Panc1 (cell line): ENCODE data around the gene PPP1R12A. TPM values are rescaled to one million over a fixed set of nuclear protein-coding genes. Genes with fewer than 3 reads are reported as not detected.
A peak's percentile ranks its signal among the peaks of the same experiment; 100 is the strongest.

Source experiments
- ATAC-seq: fragments of 200-7000 bp; cut with Tn5 transposase; 2 replicates; pipeline ENCODE4 v1.9.1; 2020; ENCODE audit warnings: mild to moderate bottlenecking, moderate library complexity
- BruUV-seq: library from RNA; stranded (reverse); fragments of 400-500 nt; replicated peaks from 2 replicates; lab custom pipeline; 2021; lab: Mats Ljungman, UMichigan
- CTCF ChIA-PET: fragments of 300-600 bp; sonication (Branson Sonifier 250); formaldehyde crosslinking; loops from one replicate; lab custom pipeline; 2022; ENCODE audit warnings: antibody characterized with exemption; lab: Charles Lee
- POLR2A ChIA-PET: fragments of 300-600 bp; sonication (Branson Sonifier 250); formaldehyde crosslinking; loops from one replicate; lab custom pipeline; 2022; ENCODE audit warnings: antibody characterized with exemption; lab: Charles Lee
- DNase-seq: peaks from one replicate; pipeline ENCODE4 v3.0.0-alpha.2; 2010; ENCODE audit warnings: low read depth, low spot score
- H3K27ac ChIP-seq: 2 replicates; pipeline ENCODE4 v1.5.1; 2011; ENCODE audit warnings: mild to moderate bottlenecking, low read length, inconsistent platforms
- H3K27me3 ChIP-seq: fragments of 200-500 bp; sonication (Bioruptor generic); 2 replicates; pipeline ENCODE4 v1.6.0; 2014; ENCODE audit warnings: low read length, inconsistent platforms; ENCODE audit not compliant: control insufficient read depth, insufficient read depth
- H3K36me3 ChIP-seq: fragments of 200-500 bp; sonication (Bioruptor generic); 2 replicates; pipeline ENCODE4 v1.5.1; 2014; ENCODE audit warnings: inconsistent platforms, mild to moderate bottlenecking, low read length, moderate library complexity; ENCODE audit not compliant: control insufficient read depth, insufficient read depth
- H3K4me1 ChIP-seq: 2 replicates; pipeline ENCODE4 v1.5.1; 2011; ENCODE audit warnings: inconsistent platforms, mild to moderate bottlenecking, low read length, moderate library complexity; ENCODE audit not compliant: control insufficient read depth, insufficient read depth
- H3K4me3 ChIP-seq, 2 experiments: 2 replicates each; pipeline ENCODE4 v1.5.1; 2011 to 2012; ENCODE audit warnings: low read depth in 2 of 2, low read length in 2 of 2, mild to moderate bottlenecking in 2 of 2, inconsistent platforms in 1 of 2, moderate library complexity in 1 of 2
- H3K9me3 ChIP-seq: fragments of 200-500 bp; sonication (Bioruptor generic); 2 replicates; pipeline ENCODE4 v1.5.1; 2014; ENCODE audit warnings: low read depth, mild to moderate bottlenecking, inconsistent platforms, low read length, moderate library complexity; ENCODE audit not compliant: control insufficient read depth, insufficient read depth
- POLR2AphosphoS5 ChIP-seq: IDR thresholded peaks from 2 replicates; pipeline ENCODE4 v1.6.1; 2012; ENCODE audit warnings: mild to moderate bottlenecking, low read depth, low read length, moderate library complexity
- SIN3A ChIP-seq: IDR thresholded peaks from 2 replicates; pipeline ENCODE4 v1.6.1; 2012; ENCODE audit warnings: low read depth, mild to moderate bottlenecking, low read length, moderate library complexity, borderline replicate concordance; ENCODE audit not compliant: insufficient read depth
- TCF7L2 ChIP-seq: IDR thresholded peaks from 2 replicates; pipeline ENCODE4 v1.6.1; 2011; ENCODE audit warnings: mild to moderate bottlenecking, low read depth, low read length, inconsistent platforms
- in situ Hi-C: cut with HindIII; loops from 2 replicates; pipeline ENCODE4 v1.10.0; 2016; ENCODE audit warnings: low sequenced_read_pairs, low pct_unique_long_range_greater_than_20kb
- intact Hi-C: fragments of 100-400 bp; cut with micrococcal nuclease; formaldehyde crosslinking; loops from one replicate; pipeline ENCODE4 v1.10.0; 2022; ENCODE audit not compliant: unreplicated experiment
- total RNA-seq: library from RNA; stranded (reverse); gene quantifications from one replicate; pipeline ENCODE4 v1.2.1, GENCODE V29; 2021; ENCODE audit not compliant: unreplicated experiment
- TF ChIP-seq, protein P1 (sequence below), 2 experiments: IDR thresholded peaks; 2 replicates each; pipeline ENCODE4 v1.6.1; 2011 to 2012; ENCODE audit warnings: low read depth in 2 of 2, control low read depth in 1 of 2, low read length in 1 of 2, mild to moderate bottlenecking in 1 of 2, moderate library complexity in 1 of 2; ENCODE audit not compliant: insufficient read depth in 1 of 2
- TF ChIP-seq, protein P2 (sequence below): fragments of 450-650 bp; IDR thresholded peaks from 2 replicates; pipeline ENCODE4 v1.5.1; 2017; ENCODE audit warnings: mild to moderate bottlenecking

PPP1R12A gene
- total RNA-seq, 1 experiment from 2014 or later: 61.6 TPM

DNA sequence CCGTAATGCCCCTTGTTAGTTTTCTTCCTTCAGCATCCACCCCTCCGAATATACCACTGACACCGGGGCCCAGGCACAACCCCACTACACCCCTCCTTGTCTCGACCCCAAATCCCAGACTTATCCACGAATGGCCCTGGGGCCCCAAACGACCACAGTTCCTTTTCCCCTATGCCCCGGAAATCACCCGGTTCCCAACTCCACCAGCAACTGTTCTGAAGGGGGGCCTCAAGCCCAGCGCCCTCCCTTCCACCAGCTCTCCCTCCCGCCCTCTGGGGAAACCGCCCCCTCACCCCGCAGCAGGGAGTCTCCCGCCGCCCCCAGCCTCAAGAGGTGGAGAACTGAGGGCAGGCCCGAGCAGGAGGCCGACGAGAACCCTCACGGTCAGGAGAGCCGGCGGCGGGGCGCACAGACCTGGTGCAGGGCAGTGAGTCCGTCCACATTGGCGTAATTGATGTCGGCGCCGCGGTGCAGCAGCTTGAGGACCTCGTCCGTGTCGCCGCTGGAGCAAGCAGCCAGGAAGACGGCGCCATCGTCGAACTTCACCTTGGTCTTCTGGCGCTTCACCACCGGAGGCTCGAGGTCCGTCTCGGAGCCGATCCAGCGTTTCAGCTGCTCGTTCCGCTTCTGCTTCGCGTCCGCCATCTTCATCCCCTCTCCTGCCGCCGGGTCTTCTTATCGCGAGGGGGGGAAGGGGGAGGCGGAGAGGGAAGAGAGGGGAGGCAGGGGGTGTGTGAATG, 446 bp downstream of the PPP1R12A start:
- Histone ChIP-seq H3K27ac (peak overlapping the region; percentile 99), H3K27me3 (no peaks in the 10 kb centered on the region), H3K4me1 (peaks cover 23% of the 10 kb centered on the region), H3K4me3 (peak overlapping the region; percentile 98), H3K9me3 (no peaks in the 10 kb centered on the region), H3K36me3 (peaks cover 11% of the 10 kb centered on the region)
- intact Hi-C loops (no loop called here), in situ Hi-C loops (no loop called here)
- no TSS peak for BruUV-seq
- TF ChIP-seq TCF7L2 (no peak), SIN3A (0 out of 2 replicates have a peak, but pooled peaks have one; percentile 11)
- TF ChIP-seq, protein P1, sequence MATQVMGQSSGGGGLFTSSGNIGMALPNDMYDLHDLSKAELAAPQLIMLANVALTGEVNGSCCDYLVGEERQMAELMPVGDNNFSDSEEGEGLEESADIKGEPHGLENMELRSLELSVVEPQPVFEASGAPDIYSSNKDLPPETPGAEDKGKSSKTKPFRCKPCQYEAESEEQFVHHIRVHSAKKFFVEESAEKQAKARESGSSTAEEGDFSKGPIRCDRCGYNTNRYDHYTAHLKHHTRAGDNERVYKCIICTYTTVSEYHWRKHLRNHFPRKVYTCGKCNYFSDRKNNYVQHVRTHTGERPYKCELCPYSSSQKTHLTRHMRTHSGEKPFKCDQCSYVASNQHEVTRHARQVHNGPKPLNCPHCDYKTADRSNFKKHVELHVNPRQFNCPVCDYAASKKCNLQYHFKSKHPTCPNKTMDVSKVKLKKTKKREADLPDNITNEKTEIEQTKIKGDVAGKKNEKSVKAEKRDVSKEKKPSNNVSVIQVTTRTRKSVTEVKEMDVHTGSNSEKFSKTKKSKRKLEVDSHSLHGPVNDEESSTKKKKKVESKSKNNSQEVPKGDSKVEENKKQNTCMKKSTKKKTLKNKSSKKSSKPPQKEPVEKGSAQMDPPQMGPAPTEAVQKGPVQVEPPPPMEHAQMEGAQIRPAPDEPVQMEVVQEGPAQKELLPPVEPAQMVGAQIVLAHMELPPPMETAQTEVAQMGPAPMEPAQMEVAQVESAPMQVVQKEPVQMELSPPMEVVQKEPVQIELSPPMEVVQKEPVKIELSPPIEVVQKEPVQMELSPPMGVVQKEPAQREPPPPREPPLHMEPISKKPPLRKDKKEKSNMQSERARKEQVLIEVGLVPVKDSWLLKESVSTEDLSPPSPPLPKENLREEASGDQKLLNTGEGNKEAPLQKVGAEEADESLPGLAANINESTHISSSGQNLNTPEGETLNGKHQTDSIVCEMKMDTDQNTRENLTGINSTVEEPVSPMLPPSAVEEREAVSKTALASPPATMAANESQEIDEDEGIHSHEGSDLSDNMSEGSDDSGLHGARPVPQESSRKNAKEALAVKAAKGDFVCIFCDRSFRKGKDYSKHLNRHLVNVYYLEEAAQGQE (IDR thresholded peaks at IDR 0.05; ENCODE audit: insufficient read depth in 1 of 2, low read depth in 2 of 2, low read length in 1 of 2): no peak
- ChIA-PET CTCF (no interaction called here), POLR2A (no interaction called here)
- ATAC-seq (peak; percentile 38), DNase-seq (no peak)

DNA sequence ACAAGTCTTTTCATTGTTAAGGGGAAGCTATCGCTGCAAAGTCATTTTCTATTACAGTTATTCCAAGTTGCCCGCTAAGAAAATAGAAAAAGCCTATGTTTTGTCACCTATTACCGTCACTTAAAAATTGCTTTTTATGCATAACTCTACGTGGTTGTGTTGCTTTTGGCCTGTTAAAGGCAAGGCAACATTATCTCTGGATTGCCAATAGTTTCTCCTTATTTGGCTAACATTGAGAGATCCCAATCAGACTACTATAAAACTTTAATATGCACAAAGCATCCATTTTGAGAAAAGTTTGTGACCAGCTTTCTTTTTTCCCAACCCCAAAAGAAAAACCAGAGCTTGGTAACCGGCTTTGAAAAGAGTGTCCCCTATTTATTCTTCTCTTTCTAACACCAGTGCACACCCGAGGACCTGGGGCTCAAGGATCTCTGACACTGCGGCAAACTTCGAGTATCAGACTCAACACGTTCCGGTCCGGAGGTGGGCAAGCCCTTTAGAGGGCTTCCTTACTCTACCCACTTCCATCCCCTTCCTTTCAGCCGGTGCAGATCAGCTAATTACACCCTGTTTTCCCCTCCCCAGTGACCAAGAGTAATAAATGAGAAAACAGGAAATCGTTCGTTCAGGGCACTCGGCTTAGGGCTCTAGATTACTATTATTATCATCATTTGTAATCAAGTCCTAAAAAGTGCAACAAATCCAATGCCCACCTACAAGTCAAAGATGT, 1.2 kb downstream of the PPP1R12A start:
- Histone ChIP-seq H3K9me3 (no peaks in the 10 kb centered on the region), H3K27ac (peak overlapping the region; percentile 99), H3K4me1 (peaks cover 23% of the 10 kb centered on the region), H3K4me3 (peak overlapping the region; percentile 98), H3K36me3 (peaks cover 11% of the 10 kb centered on the region), H3K27me3 (no peaks in the 10 kb centered on the region)
- TF ChIP-seq SIN3A: 0 out of 2 replicates have a peak, but pooled peaks have one; percentile 22
- no peak for TF ChIP-seq TCF7L2
- TF ChIP-seq, protein P1 (IDR thresholded peaks at IDR 0.05; ENCODE audit: insufficient read depth in 1 of 2, low read depth in 2 of 2, low read length in 1 of 2): no peak
- no peak for TF ChIP-seq POLR2AphosphoS5
- TF ChIP-seq, protein P2, sequence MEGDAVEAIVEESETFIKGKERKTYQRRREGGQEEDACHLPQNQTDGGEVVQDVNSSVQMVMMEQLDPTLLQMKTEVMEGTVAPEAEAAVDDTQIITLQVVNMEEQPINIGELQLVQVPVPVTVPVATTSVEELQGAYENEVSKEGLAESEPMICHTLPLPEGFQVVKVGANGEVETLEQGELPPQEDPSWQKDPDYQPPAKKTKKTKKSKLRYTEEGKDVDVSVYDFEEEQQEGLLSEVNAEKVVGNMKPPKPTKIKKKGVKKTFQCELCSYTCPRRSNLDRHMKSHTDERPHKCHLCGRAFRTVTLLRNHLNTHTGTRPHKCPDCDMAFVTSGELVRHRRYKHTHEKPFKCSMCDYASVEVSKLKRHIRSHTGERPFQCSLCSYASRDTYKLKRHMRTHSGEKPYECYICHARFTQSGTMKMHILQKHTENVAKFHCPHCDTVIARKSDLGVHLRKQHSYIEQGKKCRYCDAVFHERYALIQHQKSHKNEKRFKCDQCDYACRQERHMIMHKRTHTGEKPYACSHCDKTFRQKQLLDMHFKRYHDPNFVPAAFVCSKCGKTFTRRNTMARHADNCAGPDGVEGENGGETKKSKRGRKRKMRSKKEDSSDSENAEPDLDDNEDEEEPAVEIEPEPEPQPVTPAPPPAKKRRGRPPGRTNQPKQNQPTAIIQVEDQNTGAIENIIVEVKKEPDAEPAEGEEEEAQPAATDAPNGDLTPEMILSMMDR: no peak
- in situ Hi-C loops: no loop called here
- CTCF ChIA-PET: no interaction called here
- intact Hi-C loops: no loop called here
- POLR2A ChIA-PET: interaction anchor here (0.7 kb wide), 1 partner anchor 1058 kb away, joined by 3 read pairs; no protein-coding TSS in a partner anchor
- TSS peak; percentile 85 for BruUV-seq
- DNase-seq (no peak), ATAC-seq (no peak)
